NB4 (cell line): ENCODE results near the gene ABHD11.

Source experiments
- DNase-seq: peaks from one replicate; pipeline ENCODE4 v3.0.0; 2010; ENCODE audit warnings: low read depth
- H3K4me3 ChIP-seq: one replicate; pipeline ENCODE4 v1.5.1; 2011; ENCODE audit warnings: mild to moderate bottlenecking, low read depth, low read length, moderate library complexity
- MYC ChIP-seq: IDR thresholded peaks from 2 replicates; pipeline ENCODE4 v1.6.1; 2011; ENCODE audit warnings: low read depth, low read length
- POLR2A ChIP-seq: IDR thresholded peaks from 2 replicates; pipeline ENCODE4 v1.6.1; 2011; ENCODE audit warnings: mild to moderate bottlenecking; ENCODE audit not compliant: insufficient read length; ENCODE audit errors: extremely low read depth
- TF ChIP-seq, protein P1 (sequence below): IDR thresholded peaks from 2 replicates; pipeline ENCODE4 v1.6.1; 2011; ENCODE audit warnings: low read depth, low read length
- TF ChIP-seq, protein P2 (sequence below): IDR thresholded peaks from one replicate; pipeline ENCODE4 v1.5.1; 2012; ENCODE audit warnings: low read depth, low read length

The ABHD11 gene

GRCh38 chr7:73699370-73700068 lies 39.1 kb downstream of the ABHD11 start:
- H3K4me3 ChIP-seq: no peak overlapping the region
- no peak for TF ChIP-seq MYC
- TF ChIP-seq, protein P1, sequence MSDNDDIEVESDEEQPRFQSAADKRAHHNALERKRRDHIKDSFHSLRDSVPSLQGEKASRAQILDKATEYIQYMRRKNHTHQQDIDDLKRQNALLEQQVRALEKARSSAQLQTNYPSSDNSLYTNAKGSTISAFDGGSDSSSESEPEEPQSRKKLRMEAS: no peak
- no peak for TF ChIP-seq POLR2A
- TF ChIP-seq, protein P2, sequence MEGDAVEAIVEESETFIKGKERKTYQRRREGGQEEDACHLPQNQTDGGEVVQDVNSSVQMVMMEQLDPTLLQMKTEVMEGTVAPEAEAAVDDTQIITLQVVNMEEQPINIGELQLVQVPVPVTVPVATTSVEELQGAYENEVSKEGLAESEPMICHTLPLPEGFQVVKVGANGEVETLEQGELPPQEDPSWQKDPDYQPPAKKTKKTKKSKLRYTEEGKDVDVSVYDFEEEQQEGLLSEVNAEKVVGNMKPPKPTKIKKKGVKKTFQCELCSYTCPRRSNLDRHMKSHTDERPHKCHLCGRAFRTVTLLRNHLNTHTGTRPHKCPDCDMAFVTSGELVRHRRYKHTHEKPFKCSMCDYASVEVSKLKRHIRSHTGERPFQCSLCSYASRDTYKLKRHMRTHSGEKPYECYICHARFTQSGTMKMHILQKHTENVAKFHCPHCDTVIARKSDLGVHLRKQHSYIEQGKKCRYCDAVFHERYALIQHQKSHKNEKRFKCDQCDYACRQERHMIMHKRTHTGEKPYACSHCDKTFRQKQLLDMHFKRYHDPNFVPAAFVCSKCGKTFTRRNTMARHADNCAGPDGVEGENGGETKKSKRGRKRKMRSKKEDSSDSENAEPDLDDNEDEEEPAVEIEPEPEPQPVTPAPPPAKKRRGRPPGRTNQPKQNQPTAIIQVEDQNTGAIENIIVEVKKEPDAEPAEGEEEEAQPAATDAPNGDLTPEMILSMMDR: no peak
- no peak for DNase-seq

DNA sequence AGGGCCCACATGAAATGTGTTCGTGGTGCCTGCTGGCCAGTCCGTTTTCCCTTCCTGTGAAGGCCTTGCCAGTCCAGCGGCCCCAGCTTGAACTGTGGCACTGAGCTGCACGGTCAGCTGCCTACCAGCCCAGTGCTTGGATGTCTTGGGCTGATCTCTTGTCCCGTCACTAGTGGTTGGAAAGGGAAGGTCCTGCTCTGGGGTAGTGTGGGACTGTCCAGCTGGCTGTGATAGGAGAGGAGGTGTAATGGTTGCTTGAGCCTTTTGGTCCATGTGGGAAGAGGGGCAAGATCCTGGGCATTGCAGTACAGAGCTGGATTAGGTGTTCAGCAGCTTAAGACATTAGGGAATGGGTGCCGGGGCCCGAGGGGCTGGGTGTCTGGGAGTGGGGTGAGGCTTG lies 40.2 kb downstream of the ABHD11 start:
- H3K4me3 ChIP-seq: no peak overlapping the region
- DNase-seq: no peak
- TF ChIP-seq, protein P2: no peak
- TF ChIP-seq MYC (no peak), POLR2A (no peak)
- TF ChIP-seq, protein P1: no peak

- no peak for DNase-seq
- H3K4me3 ChIP-seq: no peak overlapping the region
- TF ChIP-seq, protein P1: no peak
- TF ChIP-seq, protein P2: no peak
- no peak for TF ChIP-seq MYC
- no peak for TF ChIP-seq POLR2A
These were observed 42.2 kb downstream of the ABHD11 start for GRCh38 chr7:73696372-73696771.

GRCh38 chr7:73690646-73691045 lies 48.0 kb downstream of the ABHD11 start:
- TF ChIP-seq, protein P1: no peak
- no peak for TF ChIP-seq MYC
- no peak for TF ChIP-seq POLR2A
- TF ChIP-seq, protein P2: no peak
- H3K4me3 ChIP-seq: no peak overlapping the region
- DNase-seq: no peak

DNA sequence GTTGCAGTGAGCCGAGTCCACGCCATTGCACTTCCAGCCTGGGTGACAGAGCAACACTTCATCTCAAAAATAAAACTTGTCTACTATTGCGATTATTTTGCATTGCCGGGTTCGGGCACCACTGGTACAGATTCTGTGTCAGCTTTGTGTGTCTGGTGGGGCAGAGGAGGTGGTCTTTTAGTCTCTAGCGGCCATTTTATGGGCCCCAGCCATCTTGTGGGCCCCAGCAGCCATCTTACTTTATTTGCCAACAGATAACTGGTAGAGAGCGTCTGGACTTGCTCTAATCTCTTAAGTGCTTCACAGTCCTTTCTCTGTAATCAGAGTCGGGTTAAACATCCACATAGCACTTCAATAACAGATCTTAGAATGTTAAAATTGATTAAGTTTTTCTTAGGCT lies 50.3 kb downstream of the ABHD11 start:
- H3K4me3 ChIP-seq: no peak overlapping the region
- DNase-seq: no peak
- TF ChIP-seq, protein P1: no peak
- TF ChIP-seq, protein P2: no peak
- TF ChIP-seq MYC (no peak), POLR2A (no peak)
